HG03469 (cell line): ENCODE data around the gene SNX22.

ENCODE experiments used
- ATAC-seq: cut with Tn5 transposase; IDR thresholded peaks from one replicate; pipeline ENCODE4 v1.9.1; 2021; ENCODE audit warnings: mild to moderate bottlenecking, moderate library complexity, moderate number of reproducible peaks; ENCODE audit not compliant: unreplicated experiment

SNX22 gene

GRCh38 chr15:64193971-64194370 lies 42.4 kb downstream of the SNX22 start:
- ATAC-seq = no peak

- no peak for ATAC-seq
Observed at GRCh38 chr15:64197425-64197824, 45.9 kb downstream of the SNX22 start.

- no peak for ATAC-seq
Observed at GRCh38 chr15:64205202-64205601, 53.7 kb downstream of the SNX22 start.
